PC-9 (cell line): Measurements from ENCODE around the gene NPIPB6.

ENCODE experiments used
- EZH2 ChIP-seq: fragments of 200-600 bp; sonication (generic); IDR thresholded peaks from 2 replicates; pipeline ENCODE4 v1.8.0; 2017; ENCODE audit warnings: antibody characterized with exemption, low read depth
- TF ChIP-seq, protein P1 (sequence below): fragments of 200-600 bp; sonication (generic); conservative IDR thresholded peaks from 2 replicates; pipeline ENCODE4 v1.6.1; 2017; ENCODE audit warnings: mixed run types, antibody characterized with exemption, mild to moderate bottlenecking, moderate library complexity

DNA sequence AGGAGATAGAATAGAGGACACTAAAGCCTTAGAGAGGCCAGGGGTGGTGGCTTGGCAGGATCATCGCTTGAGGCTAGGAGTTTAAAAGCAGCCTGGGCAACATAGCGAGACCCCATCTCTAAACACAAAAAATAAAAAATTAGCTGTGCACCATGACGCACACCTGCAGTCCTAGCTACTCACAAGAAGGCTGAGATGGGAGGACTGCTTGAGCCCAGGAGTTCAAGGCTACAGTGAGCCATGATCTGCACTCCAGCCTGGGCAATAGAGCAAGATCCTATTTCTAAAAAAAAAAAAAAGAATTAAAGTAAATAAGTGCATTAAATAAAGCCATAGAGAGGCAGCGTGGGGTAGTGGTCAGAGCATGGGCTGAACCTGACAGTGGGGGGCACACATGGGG is 51.9 kb downstream of the NPIPB6 start:
- TF ChIP-seq, protein P1, sequence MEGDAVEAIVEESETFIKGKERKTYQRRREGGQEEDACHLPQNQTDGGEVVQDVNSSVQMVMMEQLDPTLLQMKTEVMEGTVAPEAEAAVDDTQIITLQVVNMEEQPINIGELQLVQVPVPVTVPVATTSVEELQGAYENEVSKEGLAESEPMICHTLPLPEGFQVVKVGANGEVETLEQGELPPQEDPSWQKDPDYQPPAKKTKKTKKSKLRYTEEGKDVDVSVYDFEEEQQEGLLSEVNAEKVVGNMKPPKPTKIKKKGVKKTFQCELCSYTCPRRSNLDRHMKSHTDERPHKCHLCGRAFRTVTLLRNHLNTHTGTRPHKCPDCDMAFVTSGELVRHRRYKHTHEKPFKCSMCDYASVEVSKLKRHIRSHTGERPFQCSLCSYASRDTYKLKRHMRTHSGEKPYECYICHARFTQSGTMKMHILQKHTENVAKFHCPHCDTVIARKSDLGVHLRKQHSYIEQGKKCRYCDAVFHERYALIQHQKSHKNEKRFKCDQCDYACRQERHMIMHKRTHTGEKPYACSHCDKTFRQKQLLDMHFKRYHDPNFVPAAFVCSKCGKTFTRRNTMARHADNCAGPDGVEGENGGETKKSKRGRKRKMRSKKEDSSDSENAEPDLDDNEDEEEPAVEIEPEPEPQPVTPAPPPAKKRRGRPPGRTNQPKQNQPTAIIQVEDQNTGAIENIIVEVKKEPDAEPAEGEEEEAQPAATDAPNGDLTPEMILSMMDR: no peak
- TF ChIP-seq EZH2: no peak
